LNCaP clone FGC (cell line): ENCODE results near the gene SIGLEC1.

ENCODE experiments used
- DNase-seq: peaks from one replicate; pipeline ENCODE4 v3.0.0-alpha.2; 2011; ENCODE audit warnings: low read depth
- H3K4me3 ChIP-seq: 2 replicates; pipeline ENCODE4 v1.5.1; 2011; ENCODE audit warnings: mild to moderate bottlenecking, low read depth, low read length, control low read depth
- CTCF ChIP-seq: IDR thresholded peaks from 2 replicates; pipeline ENCODE4 v1.5.1; 2012; ENCODE audit warnings: mild to moderate bottlenecking; ENCODE audit not compliant: control insufficient read depth, insufficient read depth; ENCODE audit errors: extremely low read depth

Gene SIGLEC1

GRCh38 chr20:3696200-3696599 lies 16.2 kb downstream of the SIGLEC1 start:
- TF ChIP-seq CTCF = peak; percentile 34
- DNase-seq = no peak
- no peak overlapping the region for H3K4me3 ChIP-seq

- H3K4me3 ChIP-seq = no peak overlapping the region
- no peak for DNase-seq
- no peak for TF ChIP-seq CTCF
Observed at GRCh38 chr20:3694864-3695263, 17.5 kb downstream of the SIGLEC1 start.

- TF ChIP-seq CTCF = no peak
- H3K4me3 ChIP-seq = no peak overlapping the region
- no peak for DNase-seq
Observed at GRCh38 chr20:3693376-3693775, 19.0 kb downstream of the SIGLEC1 start.

- no peak for TF ChIP-seq CTCF
- no peak overlapping the region for H3K4me3 ChIP-seq
- DNase-seq = no peak
Observed at GRCh38 chr20:3692706-3693294, 19.6 kb downstream of the SIGLEC1 start.

GRCh38 chr20:3691897-3692296 lies 20.5 kb downstream of the SIGLEC1 start:
- no peak overlapping the region for H3K4me3 ChIP-seq
- TF ChIP-seq CTCF = no peak
- DNase-seq = no peak

GRCh38 chr20:3691306-3691705 lies 21.1 kb downstream of the SIGLEC1 start:
- DNase-seq = no peak
- TF ChIP-seq CTCF = no peak
- no peak overlapping the region for H3K4me3 ChIP-seq

GRCh38 chr20:3690413-3690812 lies 22.0 kb downstream of the SIGLEC1 start:
- no peak for DNase-seq
- H3K4me3 ChIP-seq = no peak overlapping the region
- TF ChIP-seq CTCF = no peak
